ENCODE results near the gene RNASEH2B. TPM values are rescaled to one million over a fixed set of nuclear protein-coding genes. Genes with fewer than 3 reads are reported as not detected.

The RNASEH2B gene
- total and polyA plus RNA-seq, 2 of the 13 experiments (the other 11 are each of a cell fraction or from before 2014, with no cell fraction given): 17.2 to 55.4 TPM

DNA sequence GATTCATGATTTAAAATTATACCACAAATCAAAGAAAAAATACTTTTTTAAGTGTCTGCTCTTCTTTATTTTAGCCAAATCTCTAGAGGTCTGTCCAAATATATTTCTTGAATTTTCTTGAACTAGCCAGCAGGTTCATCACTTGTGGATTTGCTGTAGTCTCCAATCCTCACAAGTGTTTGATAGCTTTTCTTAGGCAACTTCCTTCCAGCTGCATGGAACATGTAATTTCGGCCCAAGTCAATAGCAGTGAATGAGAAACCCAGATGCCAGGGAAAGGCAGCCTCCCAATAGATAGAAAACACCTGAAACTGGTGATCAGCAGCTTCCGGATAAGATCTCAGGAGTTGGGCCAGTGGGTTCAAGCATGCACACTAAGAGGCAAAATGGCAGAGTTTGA lies 15.6 kb upstream of the RNASEH2B start (continued):
- TF ChIP-seq, protein P1, sequence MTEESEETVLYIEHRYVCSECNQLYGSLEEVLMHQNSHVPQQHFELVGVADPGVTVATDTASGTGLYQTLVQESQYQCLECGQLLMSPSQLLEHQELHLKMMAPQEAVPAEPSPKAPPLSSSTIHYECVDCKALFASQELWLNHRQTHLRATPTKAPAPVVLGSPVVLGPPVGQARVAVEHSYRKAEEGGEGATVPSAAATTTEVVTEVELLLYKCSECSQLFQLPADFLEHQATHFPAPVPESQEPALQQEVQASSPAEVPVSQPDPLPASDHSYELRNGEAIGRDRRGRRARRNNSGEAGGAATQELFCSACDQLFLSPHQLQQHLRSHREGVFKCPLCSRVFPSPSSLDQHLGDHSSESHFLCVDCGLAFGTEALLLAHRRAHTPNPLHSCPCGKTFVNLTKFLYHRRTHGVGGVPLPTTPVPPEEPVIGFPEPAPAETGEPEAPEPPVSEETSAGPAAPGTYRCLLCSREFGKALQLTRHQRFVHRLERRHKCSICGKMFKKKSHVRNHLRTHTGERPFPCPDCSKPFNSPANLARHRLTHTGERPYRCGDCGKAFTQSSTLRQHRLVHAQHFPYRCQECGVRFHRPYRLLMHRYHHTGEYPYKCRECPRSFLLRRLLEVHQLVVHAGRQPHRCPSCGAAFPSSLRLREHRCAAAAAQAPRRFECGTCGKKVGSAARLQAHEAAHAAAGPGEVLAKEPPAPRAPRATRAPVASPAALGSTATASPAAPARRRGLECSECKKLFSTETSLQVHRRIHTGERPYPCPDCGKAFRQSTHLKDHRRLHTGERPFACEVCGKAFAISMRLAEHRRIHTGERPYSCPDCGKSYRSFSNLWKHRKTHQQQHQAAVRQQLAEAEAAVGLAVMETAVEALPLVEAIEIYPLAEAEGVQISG (CRISPR knock-in tag; IDR thresholded peaks at IDR 0.05): no peak
- no peak for TF ChIP-seq KDM4B (CRISPR knock-in tag; IDR thresholded peaks at IDR 0.05)
- no peak for TF ChIP-seq U2AF1 (optimal IDR thresholded peaks at IDR 0.05; ENCODE audit: low read depth, low read length)
- no peak for TF ChIP-seq ZNF460 (CRISPR knock-in tag; IDR thresholded peaks at IDR 0.05; ENCODE audit: borderline replicate concordance)
- TF ChIP-seq ZSCAN21 (CRISPR knock-in tag; IDR thresholded peaks at IDR 0.05; ENCODE audit: borderline replicate concordance): no peak
- TF ChIP-seq RARA (CRISPR knock-in tag; IDR thresholded peaks at IDR 0.05): no peak

DNA sequence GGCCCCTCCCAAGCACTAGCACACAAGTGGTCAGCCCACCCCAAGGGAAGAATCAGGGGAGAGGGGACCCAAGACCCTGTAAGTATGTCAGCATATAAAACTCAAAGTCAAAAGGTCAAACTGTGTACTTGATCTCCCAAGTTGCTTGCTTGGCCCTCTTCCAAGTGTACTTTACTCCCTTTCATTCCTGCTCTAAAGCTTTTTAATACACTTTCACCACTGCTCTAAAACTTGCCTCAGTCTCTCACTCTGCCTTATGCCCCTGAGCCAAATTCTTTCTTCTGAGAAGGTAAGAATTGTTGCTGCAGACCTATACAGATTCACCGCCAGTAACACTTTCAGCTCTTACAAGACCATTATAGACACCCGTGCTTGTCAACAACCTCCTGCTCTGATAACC lies 15.1 kb upstream of the RNASEH2B start:
- WGBS (ENCODE audit: low lambda C conversion rate): 98% methylated on average over 2 of the region's 2 CpGs
- H3K4me3 ChIP-seq (replicated peaks in 1 of 3; ENCODE audit: insufficient read depth in 1 of 3, low read depth in 2 of 3, low read length in 3 of 3): no peak overlapping the region
- no peaks in the 10 kb centered on the region for H3K79me2 ChIP-seq (ENCODE audit: insufficient read depth, low read length)
- POLR2A ChIA-PET: no interaction called here
- ATAC-seq (no peak), DNase-seq (ENCODE audit: low spot score) (no peak), FAIRE-seq (no peak)
- H3K4me1 ChIP-seq (ENCODE audit: insufficient read depth, low read length): 0 out of 2 replicates have a peak, but pooled peaks cover 5% of the 10 kb centered on the region
- no peaks in the 10 kb centered on the region; a peak in 2 of 5 replicates for H3K27me3 ChIP-seq (ENCODE audit: control insufficient read depth in 1 of 2, insufficient read depth in 2 of 2, low read length in 2 of 2)
- intact Hi-C loops (cut with micrococcal nuclease; ENCODE audit: unreplicated experiment): no loop called here
- BruUV-seq (replicated peaks): no TSS peak
- TF ChIP-seq KLF13 (CRISPR knock-in tag; IDR thresholded peaks at IDR 0.05) (no peak), ZNF160 (CRISPR knock-in tag; IDR thresholded peaks at IDR 0.05) (peak; percentile 92)
- no peak overlapping the region for H2AFZ ChIP-seq (ENCODE audit: low read length)
- CTCF ChIA-PET (ENCODE audit: low intra/inter-chr PET ratio, low total read pairs): no interaction called here
- no peak overlapping the region for H3K9ac ChIP-seq (ENCODE audit: insufficient read depth, low read depth, low read length)
- H3K36me3 ChIP-seq (replicated peaks in 1 of 2; ENCODE audit: control insufficient read depth in 1 of 2, insufficient read depth in 2 of 2, low read length in 2 of 2): no peaks in the 10 kb centered on the region
- H4K20me1 ChIP-seq (ENCODE audit: insufficient read depth, low read length): no peaks in the 10 kb centered on the region
- no peak overlapping the region for H3K4me2 ChIP-seq (ENCODE audit: low read depth, low read length)
- in situ Hi-C loops (cut with HindIII; ENCODE audit: extremely low pct_ligation_motif_present, low pct_unique_long_range_greater_than_20kb): no loop called here
- H3K9me3 ChIP-seq (ENCODE audit: low read length): no peaks in the 10 kb centered on the region
- no peak overlapping the region for H3K27ac ChIP-seq (ENCODE audit: extremely low read length, insufficient read depth, low read length)
